Ovary (tissue), 9 donors: ENCODE results near the gene OLFM1. TPM values are rescaled to one million over a fixed set of nuclear protein-coding genes. Genes with fewer than 3 reads are reported as not detected.

Source experiments
- DNase-seq, 5 donors: peaks; one replicate each; pipeline ENCODE4 v3.0.0-alpha.2; 2019 to 2020
- H3K27ac ChIP-seq, 2 donors: fragments of 200-600 bp; one replicate each; pipeline versions ENCODE4 v1.5.1 to v1.8.0; 2019 to 2022
- H3K27me3 ChIP-seq: fragments of 200-600 bp; one replicate; pipeline ENCODE4 v1.8.0; 2022
- H3K36me3 ChIP-seq: fragments of 200-600 bp; sonication (generic); one replicate; pipeline ENCODE4 v1.5.1; 2019
- H3K4me1 ChIP-seq: one replicate; pipeline ENCODE4 v1.8.1; 2013; ENCODE audit warnings: mild to moderate bottlenecking, moderate library complexity; ENCODE audit not compliant: insufficient read depth
- H3K4me3 ChIP-seq: fragments of 200-600 bp; sonication (generic); one replicate; pipeline ENCODE4 v1.5.1; 2017
- H3K9me3 ChIP-seq, 2 donors: fragments of 200-600 bp in 1 of 2; sonication (generic) in 1 of 2; one replicate each; pipeline versions ENCODE4 v1.5.1 to v1.8.1; 2013 to 2019; ENCODE audit warnings: mild to moderate bottlenecking in 1 of 2, moderate library complexity in 1 of 2
- EP300 ChIP-seq: sonication (generic); formaldehyde crosslinking; IDR thresholded peaks from one replicate; pipeline ENCODE4 v1.6.1; 2017; ENCODE audit warnings: antibody characterized with exemption
- POLR2A ChIP-seq: fragments of 450-650 bp; IDR thresholded peaks from one replicate; pipeline ENCODE4 v1.6.1; 2017; ENCODE audit warnings: antibody characterized with exemption, mild to moderate bottlenecking, moderate library complexity
- WGBS, 3 donors: extraction: QIAGEN DNeasy Blood & Tissue Kit in 1 of 3; methylation state at CpG; one replicate each; pipeline versions ENCODE4 v1.1.5 to v1.1.7; 2013 to 2017; 5-methylcytosine and 5-hydroxymethylcytosine counted together
- intact Hi-C, 4 donors: fragments of 100-400 bp; cut with DNase I; formaldehyde crosslinking; loops; one replicate each; pipeline versions ENCODE4 v1.11.0 to v1.15.1; 2022 to 2023
- polyA plus RNA-seq, 2 donors: library from polyadenylated mRNA; stranded (reverse); fragments of 200-250 nt in 1 of 2; fragments of 350-450 nt in 1 of 2; fragmentation: Illumina TruSeq in 1 of 2; extraction: RNeasy Lipid Tissue Mini Kit (QIAGEN cat#74804) in 1 of 2; gene quantifications; one replicate each; pipeline ENCODE4 v1.2.3, GENCODE V29; 2013 to 2014
- total RNA-seq, 7 donors: library from RNA; depleted of rRNA in 2 of 7; stranded (reverse); fragments of >200 nt in 2 of 7; fragmentation: NEBNext Ultra II Directional in 3 of 7; extraction: Animal tissue kit (Norgen Biotek cat#: 25700) in 3 of 7; gene quantifications; one replicate each; pipeline versions ENCODE4 v1.1.0 to v1.2.4, GENCODE V29; 2016 to 2023
- TF ChIP-seq, protein P1 (sequence below), 3 donors: fragments of 450-650 bp in 2 of 3; fragments of 200-600 bp in 1 of 3; IDR thresholded peaks; one replicate each; pipeline versions ENCODE4 v1.5.1 to v1.8.0; 2016 to 2022; ENCODE audit warnings: antibody characterized with exemption in 3 of 3, mild to moderate bottlenecking in 1 of 3
- donor health status: DM: no; HTN: no; CAD: no; lungs with moderate emphysema.
- donor health status: DM: no; HTN: no; CAD: no.
- donor health status: Bipolar disorder and iron deficiency.
- donor health status: DM: yes; HTN: yes; CAD: no.
- donor health status: DM: no; HTN: no; CAD: no.
- donor health status: DM: yes; HTN: yes; CAD: no.

OLFM1 gene
- total and polyA plus RNA-seq, 9 donors = 6.5 to 40.0 (median 19.9) TPM

- no peaks in the 10 kb centered on the region for H3K27me3 ChIP-seq
- WGBS, 3 donors = 90 to 94% (median 93%) methylated on average over 16 of the region's 16 CpGs
Measured at GRCh38 chr9:135081731-135082130, 5.7 kb upstream of the OLFM1 start.

DNA sequence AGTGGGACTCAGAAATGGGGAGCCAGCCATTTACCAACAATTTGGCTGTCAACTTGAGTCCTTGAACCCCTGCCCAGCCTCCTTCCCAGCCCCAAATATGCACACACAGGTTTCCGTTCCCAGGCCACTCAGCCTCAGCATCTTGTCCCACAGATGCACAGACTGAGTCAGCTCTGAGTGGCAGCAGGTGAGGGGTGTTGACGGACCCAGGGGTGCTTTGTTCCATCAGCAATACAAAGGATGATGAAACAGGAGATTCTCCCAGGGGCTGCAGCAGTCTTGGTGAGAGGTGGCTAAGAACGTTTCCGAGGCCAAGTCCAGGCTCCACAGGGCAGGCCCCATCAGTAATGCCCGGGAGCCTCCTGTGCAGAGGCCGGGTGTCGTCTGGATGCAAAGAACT, 4.9 kb upstream of the OLFM1 start:
- no peak overlapping the region for H3K27ac ChIP-seq
- H3K27me3 ChIP-seq = no peaks in the 10 kb centered on the region
- H3K9me3 ChIP-seq = no peaks in the 10 kb centered on the region
- no peak overlapping the region for H3K4me3 ChIP-seq
- WGBS, 3 donors = 77 to 83% (median 78%) methylated on average over 7 of the region's 7 CpGs
- TF ChIP-seq EP300 = no peak
- TF ChIP-seq, protein P1, sequence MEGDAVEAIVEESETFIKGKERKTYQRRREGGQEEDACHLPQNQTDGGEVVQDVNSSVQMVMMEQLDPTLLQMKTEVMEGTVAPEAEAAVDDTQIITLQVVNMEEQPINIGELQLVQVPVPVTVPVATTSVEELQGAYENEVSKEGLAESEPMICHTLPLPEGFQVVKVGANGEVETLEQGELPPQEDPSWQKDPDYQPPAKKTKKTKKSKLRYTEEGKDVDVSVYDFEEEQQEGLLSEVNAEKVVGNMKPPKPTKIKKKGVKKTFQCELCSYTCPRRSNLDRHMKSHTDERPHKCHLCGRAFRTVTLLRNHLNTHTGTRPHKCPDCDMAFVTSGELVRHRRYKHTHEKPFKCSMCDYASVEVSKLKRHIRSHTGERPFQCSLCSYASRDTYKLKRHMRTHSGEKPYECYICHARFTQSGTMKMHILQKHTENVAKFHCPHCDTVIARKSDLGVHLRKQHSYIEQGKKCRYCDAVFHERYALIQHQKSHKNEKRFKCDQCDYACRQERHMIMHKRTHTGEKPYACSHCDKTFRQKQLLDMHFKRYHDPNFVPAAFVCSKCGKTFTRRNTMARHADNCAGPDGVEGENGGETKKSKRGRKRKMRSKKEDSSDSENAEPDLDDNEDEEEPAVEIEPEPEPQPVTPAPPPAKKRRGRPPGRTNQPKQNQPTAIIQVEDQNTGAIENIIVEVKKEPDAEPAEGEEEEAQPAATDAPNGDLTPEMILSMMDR (IDR thresholded peaks at IDR 0.05) = no peak
- no peak for TF ChIP-seq POLR2A
- H3K36me3 ChIP-seq = no peaks in the 10 kb centered on the region
- peaks cover 6% of the 10 kb centered on the region for H3K4me1 ChIP-seq
- DNase-seq = no peak
- intact Hi-C loops = loop anchor here in 1 of 4 donors (10.0 kb wide), 1 partner anchor 388 kb away; no protein-coding TSS in a partner anchor

More at GRCh38 chr9:135081731-135082130, 5.7 kb upstream of the OLFM1 start:
- H3K4me1 ChIP-seq = peaks cover 1% of the 10 kb centered on the region
- no peak overlapping the region for H3K27ac ChIP-seq
- intact Hi-C loops = loop anchor here in 1 of 4 donors (10.0 kb wide), 1 partner anchor 387 kb away; no protein-coding TSS in a partner anchor
- H3K36me3 ChIP-seq = no peaks in the 10 kb centered on the region
- TF ChIP-seq POLR2A (no peak), EP300 (no peak)
- TF ChIP-seq, protein P1 (IDR thresholded peaks at IDR 0.05) = no peak
- no peak overlapping the region for H3K4me3 ChIP-seq
- DNase-seq = peak in 3 of 5 donors; percentile 9 to 24 (median 9)
- H3K9me3 ChIP-seq = no peaks in the 10 kb centered on the region

- Histone ChIP-seq H3K4me1 (peaks cover 6% of the 10 kb centered on the region), H3K36me3 (no peaks in the 10 kb centered on the region), H3K4me3 (no peak overlapping the region), H3K9me3 (no peaks in the 10 kb centered on the region), H3K27me3 (no peaks in the 10 kb centered on the region), H3K27ac (no peak overlapping the region)
- 66 to 74% (median 68%) methylated on average over 13 of the region's 13 CpGs for WGBS, 3 donors
- intact Hi-C loops = loop anchor here in 1 of 4 donors (10.0 kb wide), 1 partner anchor 389 kb away; no protein-coding TSS in a partner anchor
- DNase-seq = peak in 1 of 5 donors; percentile 28
- TF ChIP-seq POLR2A (no peak), EP300 (no peak)
- TF ChIP-seq, protein P1 (IDR thresholded peaks at IDR 0.05) = no peak
Measured at GRCh38 chr9:135083241-135083810, 4.1 kb upstream of the OLFM1 start.

- peaks cover 6% of the 10 kb centered on the region for H3K4me1 ChIP-seq
- H3K27me3 ChIP-seq = no peaks in the 10 kb centered on the region
- no peaks in the 10 kb centered on the region for H3K36me3 ChIP-seq
- TF ChIP-seq EP300 (no peak), POLR2A (no peak)
- TF ChIP-seq, protein P1 (IDR thresholded peaks at IDR 0.05) = no peak
- intact Hi-C loops = loop anchor here in 1 of 4 donors (10.0 kb wide), 1 partner anchor 389 kb away; no protein-coding TSS in a partner anchor
- DNase-seq = peak in 2 of 5 donors; percentile 35 to 65
- 37 to 52% (median 48%) methylated on average over 8 of the region's 8 CpGs for WGBS, 3 donors
- H3K4me3 ChIP-seq = no peak overlapping the region
- H3K9me3 ChIP-seq = no peaks in the 10 kb centered on the region
- no peak overlapping the region for H3K27ac ChIP-seq
Measured at GRCh38 chr9:135083831-135084230, 3.6 kb upstream of the OLFM1 start.
